Caco-2 (cell line): ENCODE measurements around the gene KCNH2. TPM values are rescaled to one million over a fixed set of nuclear protein-coding genes. Genes with fewer than 3 reads are reported as not detected.

Experiments
- BruUV-seq: library from RNA; stranded (reverse); fragments of 400-500 nt; replicated peaks from 2 replicates; lab custom pipeline; 2021; lab: Mats Ljungman, UMichigan
- CTCF ChIA-PET: fragments of 300-600 bp; sonication (Branson Sonifier 250); formaldehyde crosslinking; loops from one replicate; lab custom pipeline; 2022; ENCODE audit warnings: antibody characterized with exemption; lab: Charles Lee
- POLR2A ChIA-PET: fragments of 300-600 bp; sonication (Branson Sonifier 250); formaldehyde crosslinking; loops from one replicate; lab custom pipeline; 2022; ENCODE audit warnings: antibody characterized with exemption; lab: Charles Lee
- DNase-seq, 2 experiments: peaks; one replicate each; pipeline versions ENCODE4 v3.0.0 to v3.0.0-alpha.2; 2020 to 2022
- H3K27me3 ChIP-seq: replicated peaks from 2 replicates; pipeline ENCODE4 v1.6.0; 2011; ENCODE audit warnings: low read length; ENCODE audit not compliant: control insufficient read depth, insufficient read depth
- H3K36me3 ChIP-seq: 2 replicates; pipeline ENCODE4 v1.5.1; 2011; ENCODE audit warnings: low read length; ENCODE audit not compliant: control insufficient read depth, insufficient read depth
- H3K4me1 ChIP-seq: fragments of 250-450 bp; sonication (Bioruptor Pico); 2 replicates; pipeline ENCODE4 v1.5.1; 2020; ENCODE audit warnings: mild to moderate bottlenecking
- H3K4me3 ChIP-seq: 2 replicates; pipeline ENCODE4 v1.5.1; 2011; ENCODE audit warnings: low read depth, mild to moderate bottlenecking, control low read depth, low read length
- H3K9me3 ChIP-seq: fragments of 250-450 bp; sonication (Bioruptor Pico); 2 replicates; pipeline ENCODE4 v1.5.1; 2020; ENCODE audit warnings: mild to moderate bottlenecking, moderate library complexity
- H3K27ac Mint-ChIP-seq: one replicate; pipeline ENCODE4 v1.8.0; 2022; ENCODE audit warnings: mixed read lengths; ENCODE audit not compliant: unreplicated experiment
- H3K27me3 Mint-ChIP-seq: one replicate; pipeline ENCODE4 v1.8.0; 2022; ENCODE audit warnings: mixed read lengths; ENCODE audit not compliant: insufficient read depth, unreplicated experiment
- H3K36me3 Mint-ChIP-seq: one replicate; pipeline ENCODE4 v1.8.0; 2022; ENCODE audit warnings: mild to moderate bottlenecking, mixed read lengths; ENCODE audit not compliant: insufficient read depth, unreplicated experiment
- H3K4me1 Mint-ChIP-seq: one replicate; pipeline ENCODE4 v1.8.0; 2022; ENCODE audit warnings: low read depth, mixed read lengths; ENCODE audit not compliant: unreplicated experiment
- H3K4me3 Mint-ChIP-seq: one replicate; pipeline ENCODE4 v1.8.0; 2022; ENCODE audit warnings: mild to moderate bottlenecking, moderate library complexity, mixed read lengths; ENCODE audit not compliant: unreplicated experiment
- H3K9me3 Mint-ChIP-seq: one replicate; pipeline ENCODE4 v1.8.0; 2022; ENCODE audit warnings: mixed read lengths; ENCODE audit not compliant: unreplicated experiment
- intact Hi-C: fragments of 100-400 bp; cut with micrococcal nuclease; formaldehyde crosslinking; loops from one replicate; pipeline ENCODE4 v1.10.0; 2022; ENCODE audit not compliant: unreplicated experiment
- total RNA-seq: library from RNA; stranded (reverse); gene quantifications from 2 replicates; pipeline ENCODE4 v1.2.3, GENCODE V29; 2022
- TF ChIP-seq, protein P1 (sequence below), 2 experiments: fragments of 200-600 bp in 1 of 2; IDR thresholded peaks; 1 replicate in 1 of 2; 2 replicates in 1 of 2; pipeline versions ENCODE4 v1.5.1 to v1.8.0; 2011 to 2022; ENCODE audit warnings: antibody characterized with exemption in 1 of 2, control low read depth in 1 of 2, inconsistent platforms in 1 of 2, low read depth in 1 of 2, low read length in 1 of 2, mild to moderate bottlenecking in 1 of 2, moderate library complexity in 1 of 2; ENCODE audit not compliant: insufficient read depth in 1 of 2, severe bottlenecking in 1 of 2, unreplicated experiment in 1 of 2

Gene KCNH2
- total RNA-seq, 1 experiment from 2014 or later: 0.66 TPM

DNA sequence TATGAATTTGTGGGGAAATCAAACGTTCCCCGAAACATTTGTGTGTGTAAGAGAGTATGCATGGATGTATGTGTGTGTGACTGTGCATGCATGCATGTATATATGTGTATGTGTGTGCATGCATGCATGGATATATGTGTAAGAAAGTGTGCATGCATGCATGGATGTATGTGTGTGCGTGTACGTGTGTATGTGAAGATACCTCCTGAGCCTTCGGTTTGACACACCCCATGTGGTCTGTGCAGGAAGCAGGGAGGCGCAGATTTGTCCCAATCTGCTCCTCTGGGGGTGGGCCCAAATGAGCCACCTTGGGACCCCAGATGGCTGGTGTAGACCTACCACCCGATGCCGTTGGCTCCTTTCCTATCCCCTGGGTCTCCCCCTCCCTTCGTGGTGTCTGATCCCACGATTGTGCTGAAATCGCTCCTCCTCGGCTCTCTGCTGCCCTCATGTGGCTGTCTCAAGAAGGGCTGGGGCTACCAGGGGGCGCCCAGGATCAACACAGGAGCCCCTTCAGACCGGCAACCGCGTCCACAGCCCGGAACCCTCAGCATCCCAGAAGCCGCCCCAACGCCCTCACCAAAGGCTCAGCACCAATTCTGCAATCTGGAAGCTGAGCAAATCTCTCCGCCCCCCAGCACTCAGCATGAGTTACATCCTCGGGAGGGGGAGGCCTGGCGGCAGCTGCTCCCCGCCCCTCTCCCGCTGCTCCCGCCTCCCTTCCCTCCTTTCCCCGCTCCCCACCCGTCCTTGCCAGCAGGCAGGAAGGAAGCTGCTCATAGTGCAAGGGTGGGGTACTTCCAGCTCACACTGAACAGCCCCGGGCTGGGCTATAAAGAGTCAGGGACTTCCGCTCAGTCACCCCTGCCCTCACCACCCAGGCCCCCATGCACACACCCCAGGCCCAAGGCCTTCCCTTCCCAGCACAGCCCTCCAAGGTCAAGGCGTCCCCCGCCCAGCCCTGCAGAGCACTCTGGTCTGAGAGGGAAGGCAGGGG lies 10.4 kb upstream of the KCNH2 start:
- Histone ChIP-seq H3K36me3 (no peaks in the 10 kb centered on the region), H3K4me1 (no peaks in the 10 kb centered on the region), H3K27me3 (no peaks in the 10 kb centered on the region; the same call in 1 of the 2 replicates), H3K9me3 (peaks cover 14% of the 10 kb centered on the region), H3K4me3 (no peak overlapping the region)
- H3K36me3 Mint-ChIP-seq: no peaks in the 10 kb centered on the region
- peak in 1 of 2 experiments; percentile 39 for DNase-seq
- no peak overlapping the region for H3K27ac Mint-ChIP-seq
- ChIA-PET CTCF (interaction anchor here (0.6 to 0.7 kb wide), 2 partner anchors 23 to 164 kb away, joined by 4 to 8 read pairs; no protein-coding TSS in a partner anchor), POLR2A (no interaction called here)
- no peaks in the 10 kb centered on the region for H3K4me1 Mint-ChIP-seq
- H3K27me3 Mint-ChIP-seq: no peaks in the 10 kb centered on the region
- TF ChIP-seq, protein P1, sequence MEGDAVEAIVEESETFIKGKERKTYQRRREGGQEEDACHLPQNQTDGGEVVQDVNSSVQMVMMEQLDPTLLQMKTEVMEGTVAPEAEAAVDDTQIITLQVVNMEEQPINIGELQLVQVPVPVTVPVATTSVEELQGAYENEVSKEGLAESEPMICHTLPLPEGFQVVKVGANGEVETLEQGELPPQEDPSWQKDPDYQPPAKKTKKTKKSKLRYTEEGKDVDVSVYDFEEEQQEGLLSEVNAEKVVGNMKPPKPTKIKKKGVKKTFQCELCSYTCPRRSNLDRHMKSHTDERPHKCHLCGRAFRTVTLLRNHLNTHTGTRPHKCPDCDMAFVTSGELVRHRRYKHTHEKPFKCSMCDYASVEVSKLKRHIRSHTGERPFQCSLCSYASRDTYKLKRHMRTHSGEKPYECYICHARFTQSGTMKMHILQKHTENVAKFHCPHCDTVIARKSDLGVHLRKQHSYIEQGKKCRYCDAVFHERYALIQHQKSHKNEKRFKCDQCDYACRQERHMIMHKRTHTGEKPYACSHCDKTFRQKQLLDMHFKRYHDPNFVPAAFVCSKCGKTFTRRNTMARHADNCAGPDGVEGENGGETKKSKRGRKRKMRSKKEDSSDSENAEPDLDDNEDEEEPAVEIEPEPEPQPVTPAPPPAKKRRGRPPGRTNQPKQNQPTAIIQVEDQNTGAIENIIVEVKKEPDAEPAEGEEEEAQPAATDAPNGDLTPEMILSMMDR (IDR thresholded peaks at IDR 0.05; ENCODE audit: insufficient read depth in 1 of 2, low read depth in 1 of 2, low read length in 1 of 2, severe bottlenecking in 1 of 2, unreplicated experiment in 1 of 2): peak; percentile 52 to 56
- no peak overlapping the region for H3K4me3 Mint-ChIP-seq
- intact Hi-C loops: loop anchor here (5.0 kb wide), 1 partner anchor 211 kb away; no protein-coding TSS in a partner anchor
- no TSS peak for BruUV-seq
- peaks cover 19% of the 10 kb centered on the region for H3K9me3 Mint-ChIP-seq

- TF ChIP-seq, protein P1 (IDR thresholded peaks at IDR 0.05; ENCODE audit: insufficient read depth in 1 of 2, low read depth in 1 of 2, low read length in 1 of 2, severe bottlenecking in 1 of 2, unreplicated experiment in 1 of 2): no peak
- Mint-ChIP-seq H3K27ac (no peak overlapping the region), H3K9me3 (peaks cover 18% of the 10 kb centered on the region), H3K27me3 (peaks cover 3% of the 10 kb centered on the region), H3K36me3 (no peaks in the 10 kb centered on the region), H3K4me1 (no peaks in the 10 kb centered on the region), H3K4me3 (no peak overlapping the region)
- BruUV-seq: no TSS peak
- Histone ChIP-seq H3K9me3 (peaks cover 14% of the 10 kb centered on the region), H3K4me3 (no peak overlapping the region), H3K36me3 (no peaks in the 10 kb centered on the region), H3K27me3 (no peaks in the 10 kb centered on the region; the same call in 1 of the 2 replicates), H3K4me1 (no peaks in the 10 kb centered on the region)
- intact Hi-C loops: loop anchor here (1.0 to 5.0 kb wide), 4 partner anchors 8 to 209 kb away; partner anchors contain the start of gene KCNH2
- DNase-seq: no peak
- ChIA-PET POLR2A (interaction anchor here (0.6 kb wide), 1 partner anchor 12 kb away, joined by 3 read pairs; no protein-coding TSS in a partner anchor), CTCF (interaction anchor here (0.6 to 1.9 kb wide), 8 partner anchors 8 to 137 kb away, joined by 3 to 7 read pairs (median 3); no protein-coding TSS in a partner anchor)
These were observed 8.4 kb upstream of the KCNH2 start for GRCh38 chr7:150986556-150986955.

DNA sequence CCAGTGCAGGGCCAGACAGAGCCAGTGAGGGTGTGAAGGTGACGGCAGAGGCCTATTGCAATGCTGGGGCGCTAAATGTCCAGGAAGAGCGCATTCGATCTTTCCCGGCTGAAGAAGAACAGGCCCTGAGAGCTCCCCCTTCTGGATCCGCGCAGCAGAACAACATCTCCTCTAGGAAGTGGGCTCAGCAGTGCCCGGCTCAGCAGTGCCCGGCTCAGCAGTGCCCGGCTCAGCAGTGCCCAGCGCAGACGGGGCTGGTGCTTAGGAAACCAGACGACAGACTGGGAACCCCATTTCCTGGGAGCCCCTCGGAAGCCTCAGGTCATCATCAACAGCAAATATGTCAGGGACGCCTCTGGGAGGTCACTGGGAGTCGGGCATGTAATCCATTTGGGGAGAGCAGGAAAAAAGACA lies 8.0 kb upstream of the KCNH2 start:
- no peak overlapping the region for H3K27ac Mint-ChIP-seq
- BruUV-seq: no TSS peak
- CTCF ChIA-PET: interaction anchor here (0.6 to 1.9 kb wide), 8 partner anchors 9 to 123 kb away, joined by 3 to 7 read pairs (median 3); no protein-coding TSS in a partner anchor

More for the DNA sequence above, 8.0 kb upstream of the KCNH2 start:
- Histone ChIP-seq H3K36me3 (no peaks in the 10 kb centered on the region), H3K4me1 (no peaks in the 10 kb centered on the region), H3K4me3 (no peak overlapping the region), H3K27me3 (no peaks in the 10 kb centered on the region; the same call in 1 of the 2 replicates), H3K9me3 (peaks cover 13% of the 10 kb centered on the region)
- peaks cover 14% of the 10 kb centered on the region for H3K9me3 Mint-ChIP-seq
- DNase-seq: peak; percentile 63 to 72
- POLR2A ChIA-PET: interaction anchor here (0.6 kb wide), 1 partner anchor 12 kb away, joined by 3 read pairs; no protein-coding TSS in a partner anchor
- H3K36me3 Mint-ChIP-seq: no peaks in the 10 kb centered on the region
- H3K4me1 Mint-ChIP-seq: no peaks in the 10 kb centered on the region
- intact Hi-C loops: loop anchor here (1.0 to 5.0 kb wide), 4 partner anchors 8 to 209 kb away; partner anchors contain the start of gene KCNH2
- peaks cover 6% of the 10 kb centered on the region for H3K27me3 Mint-ChIP-seq
- TF ChIP-seq, protein P1 (IDR thresholded peaks at IDR 0.05; ENCODE audit: insufficient read depth in 1 of 2, low read depth in 1 of 2, low read length in 1 of 2, severe bottlenecking in 1 of 2, unreplicated experiment in 1 of 2): peak; percentile 69 to 88
- no peak overlapping the region for H3K4me3 Mint-ChIP-seq
